HepG2 (cell line): ENCODE results near the gene MTHFD1L. TPM values are rescaled to one million over a fixed set of nuclear protein-coding genes. Genes with fewer than 3 reads are reported as not detected.

Source experiments
- ATF7 ChIP-seq, 2 experiments: fragments of 450-650 bp in 1 of 2; sonication (generic) in 1 of 2; formaldehyde crosslinking in 1 of 2; IDR thresholded peaks; 2 replicates each; pipeline versions ENCODE4 v1.4.0 to v1.6.1; 2016 to 2020; ENCODE audit warnings: antibody characterized with exemption in 1 of 2, mild to moderate bottlenecking in 1 of 2, missing genetic modification reagents in 1 of 2
- CSRNP1 ChIP-seq: sonication (generic); formaldehyde crosslinking; IDR thresholded peaks from 2 replicates; pipeline ENCODE4 v1.8.1; 2023; ENCODE audit warnings: mild to moderate bottlenecking, missing genetic modification reagents
- FOXC1 ChIP-seq: sonication (generic); formaldehyde crosslinking; IDR thresholded peaks from 2 replicates; pipeline ENCODE4 v1.8.0; 2022; ENCODE audit warnings: mild to moderate bottlenecking, missing genetic modification reagents, borderline replicate concordance
- PAXIP1 ChIP-seq: sonication (generic); formaldehyde crosslinking; conservative IDR thresholded peaks from 2 replicates; pipeline ENCODE4 v1.4.0; 2020; ENCODE audit warnings: mild to moderate bottlenecking, missing genetic modification reagents, moderate library complexity
- PBX3 ChIP-seq: sonication (generic); formaldehyde crosslinking; IDR thresholded peaks from 2 replicates; pipeline ENCODE4 v1.8.1; 2023; ENCODE audit warnings: missing genetic modification reagents, inconsistent platforms, borderline replicate concordance
- REXO4 ChIP-seq: sonication (generic); formaldehyde crosslinking; IDR thresholded peaks from 2 replicates; pipeline ENCODE4 v1.8.0; 2022; ENCODE audit warnings: missing genetic modification reagents, mild to moderate bottlenecking, borderline replicate concordance
- RORA ChIP-seq: sonication (generic); formaldehyde crosslinking; IDR thresholded peaks from 2 replicates; pipeline ENCODE4 v1.5.0; 2020; ENCODE audit warnings: mild to moderate bottlenecking, missing genetic modification reagents, moderate library complexity
- ZFP62 ChIP-seq: sonication (generic); formaldehyde crosslinking; IDR thresholded peaks from 2 replicates; pipeline ENCODE4 v1.4.0; 2020; ENCODE audit warnings: missing genetic modification reagents
- ZFX ChIP-seq: sonication (generic); formaldehyde crosslinking; IDR thresholded peaks from 2 replicates; pipeline ENCODE4 v1.4.0; 2020; ENCODE audit warnings: mild to moderate bottlenecking, low read depth, missing genetic modification reagents, moderate library complexity
- ZNF318 ChIP-seq: sonication (generic); formaldehyde crosslinking; IDR thresholded peaks from 2 replicates; pipeline ENCODE4 v1.4.0; 2020; ENCODE audit warnings: mild to moderate bottlenecking, missing genetic modification reagents
- ZNF383 ChIP-seq: sonication (generic); formaldehyde crosslinking; IDR thresholded peaks from 2 replicates; pipeline ENCODE4 v1.4.0; 2020; ENCODE audit warnings: missing genetic modification reagents, mild to moderate bottlenecking, borderline replicate concordance
- ZNF564 ChIP-seq: sonication (generic); formaldehyde crosslinking; IDR thresholded peaks from 2 replicates; pipeline ENCODE4 v1.8.1; 2023; ENCODE audit warnings: mild to moderate bottlenecking, missing genetic modification reagents
- ZNF569 ChIP-seq: sonication (generic); formaldehyde crosslinking; IDR thresholded peaks from 2 replicates; pipeline ENCODE4 v1.5.0; 2020; ENCODE audit warnings: mild to moderate bottlenecking, missing genetic modification reagents, moderate library complexity, borderline replicate concordance
- polyA plus RNA-seq, 8 experiments: library from polyadenylated mRNA; depleted of rRNA in 3 of 8; stranded (reverse) in 7 of 8; unstranded in 1 of 8; fragments of >200 nt; fragmentation: Illumina TruSeq in 4 of 8; extraction: Trizol in 4 of 8; gene quantifications; 2 replicates each; pipeline versions ENCODE4 v1.2.1 to v1.2.3, GENCODE V29; 2011 to 2016; ENCODE audit warnings: low read depth in 4 of 8, missing spikeins in 1 of 8, mixed read lengths in 1 of 8; ENCODE audit not compliant: insufficient read depth in 1 of 8
- total RNA-seq, 5 experiments: library from RNA; depleted of rRNA; stranded (reverse); fragments of >200 nt; fragmentation: Illumina TruSeq; extraction: Trizol; gene quantifications; 2 replicates each; pipeline ENCODE4 v1.2.3, GENCODE V29; 2016; ENCODE audit warnings: low read depth in 1 of 5

MTHFD1L gene
- total and polyA plus RNA-seq, 2 of the 13 experiments (the other 11 are each of a cell fraction or from before 2014, with no cell fraction given) = 24.0 to 39.6 TPM

GRCh38 chr6:150865406-150866146 is at the start of gene MTHFD1L (continued):
- TF ChIP-seq ZNF318 (no peak), ZNF383 (CRISPR knock-in tag) (no peak; the same call in 1 of the 2 replicates), ZFP62 (CRISPR knock-in tag) (no peak), CSRNP1 (CRISPR knock-in tag) (no peak), REXO4 (0 out of 2 replicates have a peak, but pooled peaks have one; percentile 8), ZFX (no peak), PBX3 (CRISPR knock-in tag) (no peak), ZNF564 (no peak), ATF7 (IDR thresholded peaks at IDR 0.05) (no peak), ATF7 (CRISPR knock-in tag; IDR thresholded peaks at IDR 0.05) (no peak), RORA (no peak), PAXIP1 (CRISPR knock-in tag) (no peak), FOXC1 (CRISPR knock-in tag) (peak; percentile 22; the same call in 1 of the 2 replicates), ZNF569 (CRISPR knock-in tag) (no peak)
